GM12878 (cell line): ENCODE measurements around the gene KLHDC9. TPM values are rescaled to one million over a fixed set of nuclear protein-coding genes. Genes with fewer than 3 reads are reported as not detected.

Experiments used
- ATAC-seq: fragments of 200-7000 bp; cut with Tn5 transposase; 3 replicates; pipeline ENCODE4 v1.9.1; 2020; ENCODE audit warnings: mild to moderate bottlenecking, moderate library complexity
- BruUV-seq: library from RNA; stranded (reverse); fragments of 400-500 nt; replicated peaks from 2 replicates; lab custom pipeline; 2021; lab: Mats Ljungman, UMichigan
- CTCF ChIA-PET: fragments of 300-600 bp; sonication (Branson Sonifier 250); formaldehyde crosslinking; extraction: SDS; loops from one replicate; lab custom pipeline; 2021; ENCODE audit warnings: inconsistent platforms; lab: Yijun Ruan, JAX
- POLR2A ChIA-PET: fragments of 350-600 bp; formaldehyde crosslinking; extraction: SDS; loops from one replicate; lab custom pipeline; 2021; ENCODE audit warnings: inconsistent platforms; lab: Charles Lee
- RAD21 ChIA-PET: fragments of 300-600 bp; sonication (Branson Sonifier 250); formaldehyde crosslinking; loops from one replicate; lab custom pipeline; 2023; ENCODE audit warnings: antibody characterized with exemption; ENCODE audit not compliant: unreplicated experiment; lab: Charles Lee
- SMC1A ChIA-PET: fragments of 300-600 bp; sonication (Branson Sonifier 250); formaldehyde crosslinking; loops from one replicate; lab custom pipeline; 2023; ENCODE audit not compliant: unreplicated experiment, uncharacterized antibody; lab: Charles Lee
- DNase-seq: peaks from one replicate; pipeline ENCODE4 v3.0.0-alpha.2; 2011; ENCODE audit warnings: low read depth, low spot score
- FAIRE-seq: peaks from 3 replicates; lab custom pipeline; 2011; peaks lifted over from hg19 to GRCh38; lab: Jason Lieb, UNC
- H2AFZ ChIP-seq: 2 replicates; pipeline ENCODE4 v1.6.0; 2011; ENCODE audit warnings: low read depth, low read length, control low read depth; ENCODE audit not compliant: control insufficient read depth
- H3K27ac ChIP-seq: 2 replicates; pipeline ENCODE4 v1.5.1; 2011; ENCODE audit warnings: control low read depth; ENCODE audit not compliant: control insufficient read depth, insufficient read depth
- H3K27me3 ChIP-seq, 2 experiments: replicated peaks in 1 of 2; 2 replicates each; pipeline versions ENCODE4 v1.6.0 to v1.6.1; 2011; ENCODE audit warnings: low read length in 1 of 2; ENCODE audit not compliant: control insufficient read depth in 2 of 2, insufficient read depth in 2 of 2
- H3K36me3 ChIP-seq, 2 experiments: 2 replicates each; pipeline ENCODE4 v1.5.1; 2011; ENCODE audit warnings: low read length in 1 of 2; ENCODE audit not compliant: control insufficient read depth in 2 of 2, insufficient read depth in 2 of 2
- H3K4me1 ChIP-seq: 2 replicates; pipeline ENCODE4 v1.6.1; 2011; ENCODE audit warnings: mild to moderate bottlenecking, low read length, moderate library complexity, mixed read lengths; ENCODE audit not compliant: control insufficient read depth, insufficient read depth
- H3K4me2 ChIP-seq: 2 replicates; pipeline ENCODE4 v1.6.0; 2011; ENCODE audit warnings: control low read depth; ENCODE audit not compliant: control insufficient read depth, insufficient read depth
- H3K4me3 ChIP-seq: fragments of 200-600 bp; sonication (generic); 2 replicates; pipeline ENCODE4 v1.5.1; 2016
- H3K79me2 ChIP-seq: 2 replicates; pipeline ENCODE4 v1.6.0; 2011; ENCODE audit warnings: low read length; ENCODE audit not compliant: control insufficient read depth, insufficient read depth
- H3K9ac ChIP-seq: 2 replicates; pipeline ENCODE4 v1.8.0; 2011; ENCODE audit warnings: low read length, control low read depth, mixed read lengths; ENCODE audit not compliant: control insufficient read depth, insufficient read depth
- H3K9me3 ChIP-seq: replicated peaks from 3 replicates; pipeline ENCODE4 v1.5.1; 2011; ENCODE audit warnings: mild to moderate bottlenecking, low read length; ENCODE audit not compliant: control insufficient read depth, insufficient read depth
- H4K20me1 ChIP-seq: 2 replicates; pipeline ENCODE4 v1.6.0; 2011; ENCODE audit not compliant: control insufficient read depth, insufficient read depth
- ATF2 ChIP-seq: IDR thresholded peaks from 2 replicates; pipeline ENCODE4 v1.6.1; 2012; ENCODE audit warnings: low read length, inconsistent platforms
- CHD2 ChIP-seq: IDR thresholded peaks from 2 replicates; pipeline ENCODE4 v1.6.1; 2011; ENCODE audit warnings: low read depth, low read length, improper control_type of control experiment, borderline replicate concordance
- E2F8 ChIP-seq: fragments of 450-650 bp; IDR thresholded peaks from 2 replicates; pipeline ENCODE4 v1.6.1; 2018; ENCODE audit warnings: mild to moderate bottlenecking, low read depth, moderate library complexity; ENCODE audit not compliant: partially characterized antibody
- RCOR1 ChIP-seq: conservative IDR thresholded peaks from 2 replicates; pipeline ENCODE4 v1.6.1; 2012; ENCODE audit warnings: low read depth, low read length, improper control_type of control experiment
- STAT1 ChIP-seq: fragments of 450-650 bp; conservative IDR thresholded peaks from 2 replicates; pipeline ENCODE4 v1.6.1; 2014; ENCODE audit warnings: antibody characterized with exemption, mild to moderate bottlenecking
- ZNF622 ChIP-seq: fragments of 450-650 bp; IDR thresholded peaks from 2 replicates; pipeline ENCODE4 v1.6.1; 2017; ENCODE audit warnings: mild to moderate bottlenecking, inconsistent platforms
- WGBS: methylation state at CpG from one replicate; pipeline ENCODE4 v1.1.6; 2016; ENCODE audit warnings: low lambda C conversion rate; ENCODE audit not compliant: insufficient replicate concordance, insufficient coverage; ENCODE audit errors: missing lambda C conversion rate; 5-methylcytosine and 5-hydroxymethylcytosine counted together
- in situ Hi-C: fragments of 300-500 bp; cut with MboI; formaldehyde crosslinking; loops from 9 replicates; pipeline ENCODE4 v1.14.3; 2018; ENCODE audit warnings: mixed read lengths
- intact Hi-C: fragments of 100-400 bp; cut with micrococcal nuclease; formaldehyde crosslinking; loops from one replicate; pipeline ENCODE4 v1.14.2; 2022; ENCODE audit not compliant: unreplicated experiment
- polyA plus RNA-seq, 11 experiments: library from polyadenylated mRNA; depleted of rRNA in 4 of 11; unstranded in 6 of 11; stranded (reverse) in 5 of 11; fragments of >200 nt; fragmentation: Nextera tagmentation in 4 of 11; fragmentation: Illumina TruSeq in 1 of 11; extraction: Ambion mirVana in 4 of 11; extraction: Trizol in 1 of 11; gene quantifications; 1 replicate in 1 of 11; 2 replicates in 10 of 11; pipeline versions ENCODE4 v1.2.1 to v1.2.3, GENCODE V29; 2011 to 2016; ENCODE audit warnings: inconsistent platforms in 2 of 11, missing spikeins in 2 of 11, low read depth in 1 of 11
- total RNA-seq, 4 experiments: library from RNA; depleted of rRNA in 3 of 4; stranded (reverse); fragments of >200 nt in 3 of 4; fragmentation: Illumina TruSeq in 1 of 4; extraction: Trizol in 1 of 4; gene quantifications; 2 replicates each; pipeline versions ENCODE4 v1.2.1 to v1.2.3, GENCODE V29; 2013 to 2021

Gene KLHDC9
- total and polyA plus RNA-seq, 10 of the 15 experiments (the other 5 are each of a cell fraction or from before 2014, with no cell fraction given), result 0.66 to 4.9 (median 2.6) TPM

DNA sequence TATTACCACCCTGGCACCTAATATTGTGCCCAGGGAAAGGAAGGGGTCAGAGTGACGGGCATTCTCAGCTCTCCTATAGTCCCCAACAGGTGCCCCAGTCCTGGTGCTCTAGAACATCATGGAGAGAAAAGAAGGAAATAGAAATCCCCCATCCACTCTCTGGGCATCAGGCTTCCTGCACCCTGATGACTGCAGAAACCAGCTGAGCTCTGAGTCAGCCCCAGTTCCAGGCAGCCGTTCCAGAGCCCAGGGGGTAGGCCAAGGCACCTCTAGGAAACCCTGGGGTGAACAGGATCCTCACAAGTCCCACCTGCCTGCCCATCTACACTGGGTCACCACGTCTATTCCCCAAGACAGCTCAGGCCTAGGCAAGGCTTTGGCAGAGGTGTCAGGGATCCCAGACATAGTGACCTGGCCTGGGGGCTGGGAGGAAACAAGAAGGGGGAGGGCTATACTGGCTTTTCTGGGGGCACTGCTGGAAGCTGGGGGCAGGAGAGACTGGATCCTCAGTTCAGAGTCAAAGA lies 9.5 kb upstream of the KLHDC9 start:
- POLR2A ChIA-PET, result no interaction called here
- SMC1A ChIA-PET, result interaction anchor here (1.0 kb wide), 1 partner anchor 92 kb away, joined by 3 read pairs; no protein-coding TSS in a partner anchor
- no peak overlapping the region for H3K9ac ChIP-seq
- H3K27ac ChIP-seq, result no peak overlapping the region
- CTCF ChIA-PET, result interaction anchor here (1.0 to 1.4 kb wide), 2 partner anchors 17 to 19 kb away, joined by 3 to 4 read pairs; partner anchors contain the start of gene ARHGAP30
- H3K79me2 ChIP-seq, result no peaks in the 10 kb centered on the region
- H3K4me2 ChIP-seq, result no peak overlapping the region
- peaks cover 9% of the 10 kb centered on the region for H3K4me1 ChIP-seq
- no peaks in the 10 kb centered on the region for H3K36me3 ChIP-seq
- intact Hi-C loops, result no loop called here
- DNase-seq (no peak), ATAC-seq (no peak), FAIRE-seq (no peak)
- H3K27me3 ChIP-seq, result no peaks in the 10 kb centered on the region
- no peak overlapping the region for H2AFZ ChIP-seq
- H3K4me3 ChIP-seq, result no peak overlapping the region
- WGBS, result 14% methylated on average over 3 of the region's 3 CpGs
- no peaks in the 10 kb centered on the region for H4K20me1 ChIP-seq
- BruUV-seq, result no TSS peak
- RAD21 ChIA-PET, result interaction anchor here (1.0 kb wide), 1 partner anchor 8 kb away, joined by 3 read pairs; no protein-coding TSS in a partner anchor
- in situ Hi-C loops, result no loop called here
- no peak for TF ChIP-seq ATF2
- TF ChIP-seq CHD2, result no peak
- TF ChIP-seq RCOR1, result no peak
- TF ChIP-seq E2F8, result no peak
- no peak for TF ChIP-seq STAT1
- no peak for TF ChIP-seq ZNF622
- H3K9me3 ChIP-seq, result no peaks in the 10 kb centered on the region
